ENCODE results near the gene FRMPD4.
A peak's percentile ranks its signal among the peaks of the same experiment; 100 is the strongest.

Gene FRMPD4

DNA sequence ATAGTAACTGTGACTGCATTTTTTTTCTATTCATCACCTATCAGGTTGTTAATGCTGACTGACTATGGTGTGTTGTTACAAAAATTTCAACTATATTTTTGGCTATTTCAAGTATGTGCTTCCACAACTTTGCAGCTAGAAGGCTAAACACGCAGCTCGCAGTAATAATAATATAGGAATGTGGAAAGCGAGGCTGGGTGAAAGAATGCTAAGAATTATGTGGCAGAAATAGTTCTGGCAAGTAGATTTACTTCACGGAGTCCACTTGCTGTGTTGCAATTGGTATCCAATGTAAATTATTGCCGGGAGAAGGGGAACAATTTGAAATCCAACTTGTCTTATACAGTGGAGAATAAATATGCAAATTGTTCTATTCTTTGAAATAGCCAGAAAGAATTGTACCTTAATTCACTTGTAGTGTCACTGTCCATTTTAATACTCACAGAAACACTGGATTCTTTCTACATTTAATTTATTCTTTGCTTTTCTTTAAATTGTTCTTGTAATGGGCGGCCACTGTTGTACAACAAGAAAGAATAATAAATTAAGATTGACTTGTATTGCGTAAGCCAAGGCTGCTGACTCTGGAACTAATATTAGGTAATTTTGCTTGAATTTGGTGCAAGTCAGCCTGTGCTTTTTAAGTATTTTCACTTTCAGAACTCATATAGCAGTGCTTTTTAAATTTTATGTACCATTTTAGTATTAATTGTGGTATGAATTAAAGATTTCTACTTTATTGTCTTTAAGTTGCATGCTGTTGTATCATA lies 154.9 kb downstream of the FRMPD4 start:
- FAIRE-seq (no peak), DNase-seq (ENCODE audit: insufficient read length, low spot score) (peak; percentile 10)

DNA sequence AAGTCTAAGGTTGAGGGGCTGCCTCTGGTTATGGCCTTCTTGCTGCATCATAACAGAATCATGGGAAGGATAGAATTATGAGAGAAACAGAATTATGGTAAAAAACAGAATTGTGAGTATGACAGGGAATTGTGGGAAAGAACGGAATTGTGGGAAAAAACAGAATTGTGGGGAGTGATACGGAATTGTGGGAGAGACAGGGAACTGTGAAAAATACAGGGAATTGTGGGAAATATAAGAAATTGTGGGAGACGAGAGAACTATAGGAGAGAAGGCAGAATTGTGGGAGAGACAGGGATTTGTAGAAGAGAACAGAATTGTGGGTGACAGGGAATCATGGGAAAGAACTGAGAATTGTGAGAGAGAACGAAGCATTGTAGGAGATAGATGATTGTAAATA lies 159.1 kb downstream of the FRMPD4 start:
- no peak for FAIRE-seq
- DNase-seq (ENCODE audit: insufficient read length, low spot score), result no peak

DNA sequence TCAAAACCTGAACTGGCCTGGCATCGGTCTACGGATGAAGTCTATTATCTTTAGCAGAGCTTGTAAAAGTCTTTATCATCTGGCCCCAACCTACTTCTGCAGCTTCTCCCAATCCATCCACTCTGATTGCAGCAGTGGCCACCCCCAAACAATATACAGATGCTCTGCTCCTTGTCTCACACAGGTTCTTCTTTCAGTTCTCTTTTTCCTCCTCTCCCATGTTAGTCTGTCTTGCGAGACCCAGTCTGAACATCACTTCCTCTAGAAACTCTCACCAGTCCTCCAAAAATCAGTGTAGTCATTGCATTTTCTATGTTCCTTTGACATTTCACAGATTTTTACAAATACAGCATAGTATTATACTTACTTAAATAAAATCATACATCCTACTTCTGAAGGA lies 163.0 kb downstream of the FRMPD4 start:
- DNase-seq (ENCODE audit: insufficient read length, low spot score) (no peak), FAIRE-seq (no peak)

DNA sequence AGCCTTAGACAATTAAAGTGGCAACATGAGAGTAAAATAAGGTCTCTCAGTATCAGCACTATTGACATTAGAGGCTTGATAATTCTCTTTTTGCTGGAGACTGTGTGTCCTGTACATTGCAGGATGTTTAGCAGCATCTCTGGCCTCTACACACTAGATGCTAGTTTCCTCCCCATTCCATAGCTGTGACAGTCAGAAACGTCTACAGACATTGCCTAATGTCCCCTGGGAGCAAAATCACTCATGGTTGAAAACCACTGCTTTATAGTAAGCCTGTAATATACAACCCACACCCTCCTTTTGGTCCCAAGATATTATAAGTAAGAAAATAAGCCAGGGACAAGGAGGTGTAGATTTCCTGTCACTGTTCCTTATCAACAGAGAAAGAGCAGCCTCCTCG lies 166.0 kb downstream of the FRMPD4 start:
- no peak for FAIRE-seq
- no peak for DNase-seq (ENCODE audit: insufficient read length, low spot score)

DNA sequence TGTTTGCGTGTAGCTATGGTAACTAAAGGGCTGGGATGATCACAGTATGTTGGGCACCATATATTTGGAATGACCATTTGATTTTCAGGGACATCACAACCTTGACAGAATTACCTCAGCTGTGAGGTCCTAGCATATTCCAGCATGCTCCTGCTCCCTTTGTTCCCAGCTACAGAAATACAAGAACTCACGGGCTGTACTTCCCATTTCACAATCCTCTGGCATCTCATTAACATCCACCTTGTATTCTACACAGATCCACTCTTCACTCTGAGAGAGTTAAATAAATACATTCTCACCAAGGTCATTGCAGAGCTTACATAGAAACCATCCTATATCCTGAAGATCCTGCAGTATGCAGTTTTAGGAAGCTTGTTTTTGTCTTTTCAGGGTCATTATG lies 169.7 kb downstream of the FRMPD4 start:
- no peak for FAIRE-seq
- DNase-seq (ENCODE audit: insufficient read length, low spot score), result no peak

DNA sequence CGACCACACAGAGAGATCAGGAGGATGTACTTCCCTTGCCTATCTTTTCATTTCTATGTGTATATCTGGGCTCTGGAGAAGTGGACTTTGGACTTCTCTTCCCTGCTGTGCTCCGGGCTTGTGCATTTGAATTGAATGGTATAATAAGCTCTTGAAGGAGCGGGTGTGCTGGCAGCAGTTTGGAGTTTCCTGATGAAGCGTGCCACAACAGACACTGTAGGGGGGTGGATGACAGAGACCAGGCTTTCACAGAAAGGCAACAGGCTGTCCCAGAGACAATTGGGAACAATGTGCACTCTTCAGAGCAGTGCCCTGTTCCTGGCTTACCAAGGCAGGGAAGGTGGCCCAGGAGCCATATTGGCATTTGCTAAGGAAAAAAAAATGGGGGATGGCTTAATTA lies 170.1 kb downstream of the FRMPD4 start:
- no peak for DNase-seq (ENCODE audit: insufficient read length, low spot score)

DNA sequence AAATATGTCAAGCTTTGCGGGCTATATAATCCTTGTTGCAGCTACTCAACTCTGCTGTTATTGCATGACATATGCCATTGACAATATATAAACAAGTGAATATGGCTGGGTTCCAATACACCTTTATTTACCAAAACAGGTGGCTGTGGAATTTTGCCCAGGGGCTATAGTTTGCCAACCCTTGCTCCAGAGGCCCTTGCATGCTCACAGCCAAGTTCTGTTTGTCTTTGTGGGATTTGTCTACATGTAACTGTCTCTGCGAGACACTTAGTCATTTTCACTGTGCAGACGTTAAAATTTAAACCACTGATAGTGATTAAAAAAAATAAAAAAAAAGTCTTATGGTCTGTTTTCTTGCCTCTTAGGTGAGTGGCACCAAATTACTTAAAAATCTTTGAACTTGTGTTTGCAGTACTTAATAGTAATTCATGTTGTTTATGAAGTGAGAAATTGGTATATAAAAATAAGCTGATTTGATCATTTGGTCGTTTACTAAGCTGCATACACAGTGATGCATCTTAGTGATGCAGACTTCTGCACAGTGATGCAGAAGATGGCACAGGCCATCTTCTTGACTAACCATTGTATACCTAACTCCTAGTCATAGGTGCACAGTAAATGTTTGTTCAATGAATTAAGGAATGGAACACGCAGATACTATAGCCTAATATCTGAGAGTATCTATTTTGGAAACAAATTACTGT lies 170.9 kb downstream of the FRMPD4 start:
- FAIRE-seq (no peak), DNase-seq (ENCODE audit: insufficient read length, low spot score) (no peak)

More for the DNA sequence above, 170.1 kb downstream of the FRMPD4 start:
- no peak for FAIRE-seq

DNA sequence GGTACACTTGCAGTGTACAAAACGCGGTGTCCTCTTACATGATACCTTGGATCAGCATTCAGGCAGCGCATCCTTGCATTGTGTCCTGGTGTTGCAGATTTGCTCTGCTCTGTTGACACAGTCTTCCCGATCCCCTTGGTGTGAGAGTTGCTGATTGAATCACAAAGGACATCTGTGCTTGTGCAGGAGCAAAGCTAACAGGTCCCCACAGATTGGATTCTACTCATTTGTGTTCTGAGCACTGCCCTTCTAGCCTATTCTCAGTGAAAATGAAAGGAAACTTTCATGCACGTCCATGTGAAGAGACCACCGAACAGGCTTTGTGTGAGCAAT lies 171.4 kb downstream of the FRMPD4 start:
- FAIRE-seq (no peak), DNase-seq (ENCODE audit: insufficient read length, low spot score) (no peak)

DNA sequence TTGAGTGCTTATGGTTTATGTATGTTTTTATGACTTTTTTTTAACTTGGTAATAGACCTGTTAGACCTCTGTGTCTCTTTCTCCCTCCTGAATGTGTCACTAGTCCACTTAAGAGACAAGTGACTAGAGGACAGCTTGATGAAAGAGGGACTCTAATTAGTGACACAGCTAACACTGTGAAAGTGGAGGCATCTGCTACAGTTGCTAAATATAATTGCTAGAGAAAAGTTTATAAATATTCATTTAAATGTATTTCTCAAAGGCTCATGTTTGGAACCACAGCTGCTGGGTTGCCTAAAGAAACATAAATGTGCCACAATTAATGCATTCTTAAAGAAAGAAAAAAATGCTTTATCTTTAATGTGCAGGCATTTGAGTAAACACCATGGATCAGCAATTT lies 176.4 kb downstream of the FRMPD4 start:
- FAIRE-seq, result no peak
- no peak for DNase-seq (ENCODE audit: insufficient read length, low spot score)

DNA sequence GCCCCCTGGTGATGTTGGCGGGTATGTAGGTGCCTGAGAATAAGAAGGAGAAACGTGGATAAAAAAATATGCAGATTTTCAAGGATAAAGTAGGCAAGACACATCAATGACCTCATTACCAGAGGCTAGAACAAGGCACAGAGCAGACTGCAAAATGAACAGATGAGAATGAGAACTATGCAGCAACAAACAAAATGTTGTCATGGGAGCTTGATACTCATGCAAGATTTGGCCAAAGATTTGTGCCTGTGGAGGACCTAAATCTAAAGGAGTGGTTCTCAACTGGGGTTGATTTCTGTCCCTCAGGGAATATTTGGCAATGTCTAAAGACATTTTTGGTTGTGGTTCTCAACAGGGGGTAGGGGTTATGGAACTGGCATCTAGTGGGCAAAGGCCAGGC lies 177.3 kb downstream of the FRMPD4 start:
- DNase-seq (ENCODE audit: insufficient read length, low spot score) (no peak), FAIRE-seq (no peak)

DNA sequence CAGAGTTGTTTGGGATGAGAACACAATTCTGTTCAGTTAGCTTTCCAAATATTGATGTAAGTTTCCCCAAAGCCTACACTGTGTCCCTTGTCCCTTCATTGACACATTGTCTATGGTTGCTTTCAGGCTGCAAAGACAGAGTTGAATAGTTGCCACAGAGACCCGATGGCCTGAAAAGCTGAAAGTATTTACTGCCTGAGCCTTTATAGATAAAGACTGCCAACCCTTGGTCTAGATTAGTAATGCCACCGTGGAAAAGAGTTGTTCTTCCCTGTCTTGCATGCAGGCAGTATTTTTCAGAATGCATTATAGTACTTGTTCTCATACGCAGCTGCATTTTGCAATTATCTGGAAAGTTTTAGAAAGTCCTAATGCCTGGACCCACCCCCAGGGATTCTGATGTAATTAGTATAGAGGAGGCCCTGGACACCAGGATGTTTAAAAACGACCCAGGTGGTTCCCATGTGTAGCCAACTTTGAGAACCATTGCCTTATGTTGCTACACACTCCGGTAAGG lies 180.8 kb downstream of the FRMPD4 start:
- no peak for DNase-seq (ENCODE audit: insufficient read length, low spot score)
- no peak for FAIRE-seq

DNA sequence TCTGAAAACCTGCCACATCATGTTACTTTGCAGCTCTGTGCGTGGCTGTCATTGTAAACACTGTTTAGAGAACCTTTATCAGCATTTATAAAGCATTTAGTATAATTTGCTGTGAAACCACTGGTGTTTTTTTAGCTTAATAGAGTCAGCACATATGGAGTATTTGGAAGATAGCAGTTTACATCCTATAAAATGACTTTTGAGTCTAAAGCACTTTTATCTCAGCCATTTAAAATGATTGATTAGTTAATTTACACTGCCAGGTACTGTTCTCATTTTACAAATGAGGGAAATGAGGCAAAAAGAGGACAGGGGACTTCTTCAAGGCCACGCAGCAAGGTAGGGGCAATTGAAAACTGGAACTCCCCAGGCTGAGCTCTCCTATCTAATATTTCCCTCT lies 181.7 kb downstream of the FRMPD4 start:
- DNase-seq (ENCODE audit: insufficient read length, low spot score), result no peak
- no peak for FAIRE-seq

DNA sequence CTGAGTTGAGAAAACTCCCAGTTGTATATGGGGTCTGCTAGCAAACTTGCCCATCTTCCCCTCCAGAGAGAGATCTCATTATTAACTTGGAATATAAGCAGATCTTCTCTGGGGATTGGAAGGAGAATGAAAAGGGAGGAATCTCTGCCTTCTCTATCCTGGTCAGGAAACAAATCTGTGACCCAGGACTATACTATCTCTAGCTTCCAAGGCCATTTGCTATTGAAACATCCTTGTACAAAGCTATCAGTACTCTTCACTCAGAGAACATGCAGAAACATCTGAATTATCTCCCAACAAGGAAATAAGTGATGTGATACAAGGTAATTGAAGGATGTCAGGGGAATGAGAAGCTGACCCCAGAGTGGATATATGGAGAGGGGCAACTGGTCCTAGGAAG lies 183.8 kb downstream of the FRMPD4 start:
- DNase-seq (ENCODE audit: insufficient read length, low spot score) (no peak), FAIRE-seq (no peak)

DNA sequence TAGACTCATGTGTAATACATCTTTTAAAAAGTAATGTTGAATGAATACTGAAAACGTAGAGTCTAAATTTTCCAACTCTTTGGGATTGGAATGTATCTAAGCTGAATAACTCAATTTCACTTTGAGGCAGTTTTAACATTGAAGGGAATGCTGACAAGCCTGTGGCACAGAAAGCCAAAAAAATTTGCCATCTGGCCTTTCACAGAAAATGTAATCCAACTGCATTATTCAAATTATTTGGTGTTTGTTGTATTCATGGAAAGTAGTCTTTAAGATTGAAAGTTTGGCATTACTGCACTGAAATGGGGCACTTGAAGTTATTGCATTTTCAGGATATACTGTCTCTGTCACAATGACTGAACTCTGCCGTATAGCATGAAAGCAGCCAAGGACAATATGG lies 186.9 kb downstream of the FRMPD4 start:
- DNase-seq (ENCODE audit: insufficient read length, low spot score) (no peak), FAIRE-seq (no peak)

DNA sequence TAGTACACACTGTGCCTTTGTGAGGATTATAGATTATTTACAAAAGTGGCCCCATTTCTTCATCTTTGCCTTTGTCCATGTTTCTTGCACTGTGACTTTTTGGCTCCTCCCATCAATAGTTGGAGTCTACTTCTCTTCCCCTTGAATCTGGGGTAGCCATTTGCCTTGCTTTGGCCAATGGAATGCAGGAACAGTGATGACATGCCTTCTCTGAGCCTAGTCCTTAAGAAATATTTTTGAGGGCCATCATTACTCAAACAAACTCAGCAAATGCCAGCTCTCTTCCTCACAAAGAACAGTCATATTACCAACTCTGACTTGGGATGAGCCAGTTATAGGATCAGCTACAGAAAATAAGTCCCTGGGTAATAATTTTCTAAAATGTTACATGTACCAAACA lies 189.6 kb downstream of the FRMPD4 start:
- FAIRE-seq (peak; percentile 59), DNase-seq (ENCODE audit: insufficient read length, low spot score) (no peak)

DNA sequence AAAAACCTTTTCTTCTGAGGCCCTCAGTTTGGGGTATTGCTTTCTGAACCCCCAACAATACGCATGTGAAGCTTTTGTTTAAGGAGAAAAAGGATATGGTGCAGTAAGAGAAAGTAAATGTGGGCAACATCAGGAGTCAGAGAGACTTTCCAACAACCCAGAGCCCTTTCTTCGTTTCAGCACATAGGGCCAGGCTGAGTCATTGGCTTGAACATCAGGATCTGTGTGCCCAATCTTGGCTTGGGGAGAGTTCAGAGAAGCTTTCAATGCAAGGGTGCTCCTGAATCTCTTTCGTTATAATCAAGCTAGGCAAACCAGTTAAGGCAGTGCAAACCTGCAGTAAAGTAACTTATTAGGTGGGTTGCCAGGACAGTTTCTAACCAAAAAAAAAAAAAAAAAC lies 191.2 kb downstream of the FRMPD4 start:
- no peak for DNase-seq (ENCODE audit: insufficient read length, low spot score)
- FAIRE-seq, result no peak

DNA sequence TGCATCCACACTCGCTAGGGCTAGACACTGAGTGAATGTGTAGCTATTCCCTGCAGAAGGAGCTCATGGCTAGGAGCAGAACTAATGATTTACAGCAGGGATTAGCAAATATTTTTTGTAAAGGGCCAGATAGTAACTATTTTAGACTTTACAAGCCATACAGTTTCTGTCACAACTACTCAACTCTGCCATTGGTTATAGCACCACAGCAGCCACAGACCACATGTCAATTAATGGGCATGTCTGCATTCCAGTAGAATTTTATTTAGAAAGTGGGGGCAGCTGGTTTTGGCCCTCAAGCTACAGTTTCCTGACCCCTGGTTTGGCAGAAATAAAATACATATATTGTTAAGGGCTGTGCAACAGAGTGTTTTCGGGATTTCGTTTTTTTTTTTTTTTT lies 192.6 kb downstream of the FRMPD4 start:
- FAIRE-seq (no peak), DNase-seq (ENCODE audit: insufficient read length, low spot score) (no peak)

DNA sequence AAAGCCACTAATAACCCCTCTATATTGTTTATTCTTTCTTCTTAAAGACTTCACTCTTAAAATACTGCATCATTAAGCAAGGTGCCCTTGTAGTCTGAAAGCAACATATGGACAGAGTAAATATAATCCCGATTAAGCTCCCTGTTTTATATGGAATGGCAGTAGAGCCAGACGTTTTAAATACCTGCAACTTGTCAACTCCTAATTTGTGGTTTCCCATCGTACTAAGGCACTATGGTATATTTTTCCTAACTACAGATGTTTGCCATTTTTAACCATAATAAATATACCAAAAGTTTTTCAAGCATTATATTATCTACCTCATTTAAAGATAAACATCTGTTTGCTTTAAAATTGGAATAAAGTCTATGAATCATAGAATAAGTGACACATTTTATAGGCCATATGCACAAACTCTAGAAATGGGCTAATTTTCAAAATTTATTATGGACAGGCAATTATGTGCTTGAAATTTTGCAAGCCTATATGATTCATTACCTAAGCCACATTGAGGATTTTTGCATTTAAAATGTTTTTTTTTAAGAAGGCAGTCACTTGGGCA lies 194.6 kb downstream of the FRMPD4 start:
- DNase-seq (ENCODE audit: insufficient read length, low spot score), result no peak
- FAIRE-seq, result no peak

DNA sequence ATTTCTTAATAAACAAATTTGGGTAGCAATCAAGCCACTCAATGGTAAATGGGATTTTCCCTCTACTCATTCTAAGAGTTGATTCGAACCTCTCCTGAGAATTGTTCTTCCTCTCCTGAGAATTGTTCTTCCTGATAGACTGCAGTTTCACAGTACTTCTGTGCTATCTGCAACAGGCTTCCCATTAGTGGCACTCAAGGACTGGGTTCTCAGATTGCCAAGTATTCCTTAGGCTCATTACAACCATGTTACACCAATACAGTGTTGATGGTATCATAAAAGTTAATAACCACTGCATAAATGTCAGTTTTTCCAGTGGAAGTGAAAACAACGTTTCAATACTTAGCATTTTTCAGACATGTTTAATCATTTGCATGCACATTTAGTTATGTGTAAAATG lies 201.6 kb downstream of the FRMPD4 start:
- FAIRE-seq, result no peak
- no peak for DNase-seq (ENCODE audit: insufficient read length, low spot score)

DNA sequence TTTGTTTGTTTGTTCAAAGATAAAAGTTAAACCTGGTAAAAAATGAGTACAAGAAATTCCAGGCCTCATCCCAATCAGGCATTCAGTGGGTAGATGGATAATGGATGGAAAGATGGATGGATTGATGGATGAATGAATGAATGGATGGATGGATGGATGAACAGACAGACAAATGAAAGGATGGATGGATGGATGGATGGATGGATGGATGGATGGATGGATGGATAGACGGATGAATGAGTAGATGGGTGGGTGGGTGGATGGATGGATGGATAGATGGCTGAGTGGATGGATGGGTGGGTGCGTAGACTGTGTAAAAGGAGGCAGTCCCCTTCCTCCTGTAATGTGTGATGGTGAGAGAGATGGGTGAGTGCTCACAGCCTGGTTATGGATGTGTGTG lies 206.7 kb downstream of the FRMPD4 start:
- FAIRE-seq, result no peak

DNA sequence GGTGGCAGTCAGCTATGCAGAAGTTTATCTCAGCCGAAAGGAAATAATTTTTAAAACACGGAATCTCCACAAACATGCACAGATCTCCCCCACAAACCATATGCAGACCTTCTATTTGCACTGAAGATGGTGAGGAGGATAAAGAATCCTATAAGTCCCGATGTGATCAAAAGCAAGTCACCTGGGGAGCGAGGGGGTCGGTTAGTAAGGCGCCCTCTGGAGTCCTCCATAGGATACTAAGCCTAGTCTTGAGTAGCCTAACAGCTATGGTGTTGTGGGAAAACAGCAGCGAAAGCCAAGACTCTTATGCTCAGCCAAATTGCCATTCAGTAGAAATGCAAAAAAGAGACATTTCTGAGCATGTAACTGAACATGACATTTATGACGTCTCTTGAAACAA lies 210.9 kb downstream of the FRMPD4 start:
- DNase-seq (ENCODE audit: insufficient read length, low spot score), result no peak
- no peak for FAIRE-seq

More for the DNA sequence above, 206.7 kb downstream of the FRMPD4 start:
- DNase-seq (ENCODE audit: insufficient read length, low spot score), result no peak

DNA sequence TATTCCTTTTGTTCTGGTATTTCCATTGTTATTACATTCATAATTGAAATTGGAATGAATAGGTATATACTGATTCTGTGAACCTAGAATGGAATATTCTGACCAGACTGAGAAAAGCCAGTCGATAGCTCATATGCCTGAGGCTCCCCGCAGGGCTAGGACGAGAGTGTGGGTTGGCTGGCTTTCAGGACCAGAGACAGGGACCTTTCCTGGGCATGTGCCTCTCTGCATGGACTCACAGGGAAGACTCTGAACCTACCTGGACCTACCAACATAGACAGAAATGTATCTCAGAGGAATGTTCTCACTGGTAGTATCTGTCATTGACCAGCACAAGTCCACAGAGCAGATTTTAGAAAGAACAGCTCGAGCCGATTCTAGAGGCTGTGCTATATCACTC lies 214.6 kb downstream of the FRMPD4 start:
- DNase-seq (ENCODE audit: insufficient read length, low spot score), result no peak
- no peak for FAIRE-seq

Data from HTR-8/SVneo (cell line).